ENCODE data around the gene ROR1.

DNA sequence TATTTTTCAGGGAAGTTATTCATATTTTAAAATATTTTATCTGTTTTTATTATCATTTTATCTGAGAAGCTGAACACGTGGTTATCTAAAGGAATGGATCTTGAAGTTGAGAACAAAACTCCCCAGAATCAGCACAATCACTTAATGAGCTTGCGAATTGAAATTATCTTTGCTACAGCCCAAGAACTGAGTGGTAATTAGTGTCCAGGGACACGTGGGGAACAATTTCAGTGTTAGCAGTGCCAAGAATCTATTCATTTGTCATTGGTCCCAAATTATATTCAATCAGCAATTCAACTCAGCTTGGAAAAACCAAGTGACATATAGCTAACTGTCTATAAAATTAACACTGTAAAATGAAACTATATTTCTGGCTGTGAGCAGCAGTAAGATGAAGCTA lies 232.0 kb downstream of the ROR1 start:
- TF ChIP-seq, protein P1, sequence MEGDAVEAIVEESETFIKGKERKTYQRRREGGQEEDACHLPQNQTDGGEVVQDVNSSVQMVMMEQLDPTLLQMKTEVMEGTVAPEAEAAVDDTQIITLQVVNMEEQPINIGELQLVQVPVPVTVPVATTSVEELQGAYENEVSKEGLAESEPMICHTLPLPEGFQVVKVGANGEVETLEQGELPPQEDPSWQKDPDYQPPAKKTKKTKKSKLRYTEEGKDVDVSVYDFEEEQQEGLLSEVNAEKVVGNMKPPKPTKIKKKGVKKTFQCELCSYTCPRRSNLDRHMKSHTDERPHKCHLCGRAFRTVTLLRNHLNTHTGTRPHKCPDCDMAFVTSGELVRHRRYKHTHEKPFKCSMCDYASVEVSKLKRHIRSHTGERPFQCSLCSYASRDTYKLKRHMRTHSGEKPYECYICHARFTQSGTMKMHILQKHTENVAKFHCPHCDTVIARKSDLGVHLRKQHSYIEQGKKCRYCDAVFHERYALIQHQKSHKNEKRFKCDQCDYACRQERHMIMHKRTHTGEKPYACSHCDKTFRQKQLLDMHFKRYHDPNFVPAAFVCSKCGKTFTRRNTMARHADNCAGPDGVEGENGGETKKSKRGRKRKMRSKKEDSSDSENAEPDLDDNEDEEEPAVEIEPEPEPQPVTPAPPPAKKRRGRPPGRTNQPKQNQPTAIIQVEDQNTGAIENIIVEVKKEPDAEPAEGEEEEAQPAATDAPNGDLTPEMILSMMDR (IDR thresholded peaks at IDR 0.05), result no peak
- TF ChIP-seq POLR2A (IDR thresholded peaks at IDR 0.05), result no peak

Data from thyroid gland (tissue), 4 donors.